ENCODE results near the gene PTPRN2.

Gene PTPRN2

GRCh38 chr7:157792241-157793086 is 795.2 kb downstream of the PTPRN2 start:
- TF ChIP-seq GATA3 (IDR thresholded peaks at IDR 0.05; ENCODE audit: low read depth, low read length) (no peak), GATA2 (IDR thresholded peaks at IDR 0.05; ENCODE audit: low read depth, low read length) (no peak)

GRCh38 chr7:157791666-157792065 is 796.0 kb downstream of the PTPRN2 start:
- no peak for TF ChIP-seq GATA3 (IDR thresholded peaks at IDR 0.05; ENCODE audit: low read depth, low read length)

- TF ChIP-seq GATA2 (IDR thresholded peaks at IDR 0.05; ENCODE audit: low read depth, low read length) (no peak), GATA3 (IDR thresholded peaks at IDR 0.05; ENCODE audit: low read depth, low read length) (no peak)
Measured at GRCh38 chr7:157791261-157791660, 796.4 kb downstream of the PTPRN2 start.

DNA sequence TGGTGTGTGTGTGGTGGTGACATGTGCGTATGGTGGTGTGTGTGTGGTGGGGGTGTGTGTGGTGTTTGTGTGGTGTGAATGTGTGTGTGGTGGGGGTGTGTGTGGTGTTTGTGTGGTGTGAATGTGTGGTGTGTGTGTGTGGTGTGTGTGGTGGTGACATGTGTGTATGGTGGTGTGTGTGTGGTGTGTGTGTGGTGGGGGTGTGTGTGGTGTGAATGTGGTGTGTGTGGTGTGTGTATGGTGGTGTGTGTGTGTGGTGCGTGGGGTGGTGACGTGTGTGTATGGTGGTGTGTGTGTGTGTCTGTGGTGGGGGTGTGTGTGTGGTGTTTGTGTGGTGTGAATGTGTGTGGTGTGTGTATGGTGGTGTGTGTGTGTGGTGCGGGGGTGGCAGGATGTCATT is 797.7 kb downstream of the PTPRN2 start:
- TF ChIP-seq GATA3 (IDR thresholded peaks at IDR 0.05; ENCODE audit: low read depth, low read length) (no peak), GATA2 (IDR thresholded peaks at IDR 0.05; ENCODE audit: low read depth, low read length) (no peak)

DNA sequence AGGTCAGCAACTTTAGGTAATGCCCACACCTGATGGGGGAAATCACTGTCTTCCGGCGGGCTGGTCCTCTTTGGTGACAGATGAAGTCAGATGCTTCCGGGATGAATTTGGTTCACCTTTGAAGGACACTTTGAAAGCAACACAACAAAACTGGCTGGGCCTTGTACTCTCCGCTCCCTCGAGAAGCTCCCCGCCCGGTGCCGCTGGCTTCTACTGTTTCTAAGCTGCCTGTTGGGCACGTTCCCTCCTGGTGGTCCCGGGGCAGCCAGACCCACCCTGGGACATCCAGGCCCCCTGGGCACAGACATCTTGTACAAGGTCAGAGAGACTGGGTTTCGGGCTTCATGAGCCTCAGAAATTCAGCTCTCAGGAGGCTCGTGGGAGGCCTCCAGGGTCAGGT is 798.5 kb downstream of the PTPRN2 start:
- TF ChIP-seq GATA3 (IDR thresholded peaks at IDR 0.05; ENCODE audit: low read depth, low read length) (no peak), GATA2 (IDR thresholded peaks at IDR 0.05; ENCODE audit: low read depth, low read length) (no peak)

GRCh38 chr7:157788573-157788972 is 799.0 kb downstream of the PTPRN2 start:
- TF ChIP-seq GATA3 (IDR thresholded peaks at IDR 0.05; ENCODE audit: low read depth, low read length), result no peak
- TF ChIP-seq GATA2 (IDR thresholded peaks at IDR 0.05; ENCODE audit: low read depth, low read length), result no peak

DNA sequence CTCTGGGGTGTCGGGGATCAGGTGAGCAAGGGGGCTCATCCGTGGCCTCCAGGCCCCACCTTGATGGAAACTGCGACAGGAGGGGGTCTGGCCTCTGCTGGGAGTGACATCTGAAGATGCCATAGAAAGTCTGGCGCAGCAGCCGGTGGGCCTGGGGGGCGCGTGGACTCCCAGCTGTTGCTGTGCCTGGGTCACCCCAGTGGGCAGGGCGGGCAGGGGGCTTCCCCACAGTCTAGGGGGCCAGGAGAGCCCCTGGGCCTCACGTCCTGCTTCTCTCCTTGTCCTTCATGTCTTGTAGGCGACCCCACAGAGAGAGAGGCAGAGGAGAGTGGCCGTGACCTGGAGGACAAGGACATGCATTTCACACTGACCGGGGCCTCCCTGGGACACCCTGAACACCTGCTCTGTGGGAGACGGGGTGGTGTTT is 800.3 kb downstream of the PTPRN2 start:
- TF ChIP-seq GATA3 (IDR thresholded peaks at IDR 0.05; ENCODE audit: low read depth, low read length) (no peak), GATA2 (IDR thresholded peaks at IDR 0.05; ENCODE audit: low read depth, low read length) (no peak)

GRCh38 chr7:157786375-157787274 is 801.0 kb downstream of the PTPRN2 start:
- TF ChIP-seq GATA3 (IDR thresholded peaks at IDR 0.05; ENCODE audit: low read depth, low read length), result no peak
- no peak for TF ChIP-seq GATA2 (IDR thresholded peaks at IDR 0.05; ENCODE audit: low read depth, low read length)

DNA sequence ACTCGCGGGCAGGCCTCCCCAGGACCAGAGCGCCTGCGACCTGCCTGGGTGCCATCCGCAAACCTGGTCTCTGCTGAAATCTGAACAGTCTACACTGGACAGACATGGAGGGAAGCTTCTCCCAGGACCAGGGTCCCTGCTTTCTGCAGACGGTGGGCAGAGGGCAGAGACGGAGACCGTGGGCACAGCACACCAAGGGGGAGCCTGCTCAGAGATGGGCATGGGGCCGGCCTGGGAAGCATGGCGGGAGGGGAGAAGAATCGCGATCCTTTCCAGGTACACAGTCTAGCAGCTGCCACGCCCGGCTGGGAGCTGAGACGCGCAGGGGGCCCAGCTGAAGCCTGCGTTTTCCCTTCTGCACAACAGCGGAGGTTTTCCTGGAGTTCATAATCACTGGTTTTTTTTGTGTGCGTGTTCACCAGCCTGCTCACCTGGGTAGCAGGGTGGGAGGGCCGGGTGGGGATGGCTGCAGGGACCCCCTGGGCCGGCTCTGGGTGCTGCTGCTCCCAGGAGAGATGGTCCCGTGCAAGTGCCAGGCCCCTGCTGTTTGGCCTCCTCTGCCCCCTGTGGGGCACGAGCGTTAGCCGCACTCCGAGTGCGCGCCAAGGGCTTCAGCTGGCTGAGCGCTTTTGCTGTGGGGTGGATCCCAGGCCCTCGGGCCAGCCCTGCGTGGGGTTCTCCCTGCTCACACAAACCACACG is 802.0 kb downstream of the PTPRN2 start:
- TF ChIP-seq GATA3 (IDR thresholded peaks at IDR 0.05; ENCODE audit: low read depth, low read length) (no peak), GATA2 (IDR thresholded peaks at IDR 0.05; ENCODE audit: low read depth, low read length) (no peak)

- no peak for TF ChIP-seq GATA2 (IDR thresholded peaks at IDR 0.05; ENCODE audit: low read depth, low read length)
Measured at GRCh38 chr7:157784979-157785441, 802.6 kb downstream of the PTPRN2 start.

DNA sequence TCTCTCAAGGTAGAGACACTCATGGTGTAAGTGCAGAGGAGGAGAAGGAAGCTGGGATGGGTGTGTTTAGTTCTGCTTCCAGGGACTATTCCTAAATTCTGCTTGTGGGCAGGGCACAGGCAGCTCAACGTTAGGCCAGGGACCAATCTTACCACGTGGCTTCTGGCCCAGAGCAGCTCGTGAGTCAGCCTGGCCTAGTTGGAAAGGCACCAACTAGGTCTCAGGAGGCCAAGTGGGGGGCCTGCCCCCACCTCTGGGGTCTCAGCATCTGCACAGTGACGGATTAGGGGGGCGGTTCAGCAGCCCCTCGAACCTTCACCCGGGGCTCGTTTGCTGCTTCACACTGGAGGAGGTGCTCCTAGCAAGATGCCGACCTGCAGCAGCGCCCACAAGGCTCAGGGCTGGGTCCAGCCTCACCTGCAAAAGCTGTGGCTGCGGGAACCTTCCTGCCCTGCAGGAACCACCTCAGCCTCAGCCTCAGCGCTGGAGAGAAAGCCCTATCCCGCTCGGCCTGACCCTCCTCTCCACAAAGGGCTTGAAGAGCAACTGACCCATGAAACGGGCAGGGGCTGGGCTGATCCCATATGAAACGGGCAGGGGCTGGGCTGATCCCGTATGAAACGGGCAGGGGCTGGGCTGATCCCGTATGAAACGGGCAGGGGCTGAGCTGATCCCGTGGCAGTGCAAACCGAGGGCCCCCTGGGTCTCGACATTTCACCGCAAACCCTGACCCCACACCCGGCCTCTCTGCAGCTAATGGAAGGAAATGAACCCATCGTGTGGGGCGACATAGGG is 803.4 kb downstream of the PTPRN2 start:
- TF ChIP-seq GATA3 (IDR thresholded peaks at IDR 0.05; ENCODE audit: low read depth, low read length), result no peak
- no peak for TF ChIP-seq GATA2 (IDR thresholded peaks at IDR 0.05; ENCODE audit: low read depth, low read length)

- TF ChIP-seq GATA2 (IDR thresholded peaks at IDR 0.05; ENCODE audit: low read depth, low read length) (no peak), GATA3 (IDR thresholded peaks at IDR 0.05; ENCODE audit: low read depth, low read length) (no peak)
Measured at GRCh38 chr7:157782041-157782440, 805.6 kb downstream of the PTPRN2 start.

DNA sequence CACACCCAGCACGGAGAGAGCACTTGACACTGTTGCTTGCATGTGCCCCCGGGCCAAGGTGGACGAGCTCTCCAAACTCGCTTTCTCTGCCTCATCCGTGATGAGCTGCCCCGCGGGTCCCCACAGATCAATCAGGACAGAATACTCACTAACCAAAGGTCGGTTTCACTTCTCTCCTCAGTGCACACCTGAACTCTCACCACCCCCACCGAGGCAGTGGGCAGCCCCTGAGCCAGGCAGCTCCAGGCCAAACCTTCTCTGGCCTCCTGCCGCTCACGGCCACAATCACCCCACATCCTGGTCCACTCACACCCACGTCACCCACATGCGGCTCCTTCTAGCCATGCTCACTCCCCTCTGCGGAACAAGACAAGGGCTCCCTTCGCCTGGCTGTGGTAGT is 806.9 kb downstream of the PTPRN2 start:
- TF ChIP-seq GATA3 (IDR thresholded peaks at IDR 0.05; ENCODE audit: low read depth, low read length) (no peak), GATA2 (IDR thresholded peaks at IDR 0.05; ENCODE audit: low read depth, low read length) (no peak)

Data from SH-SY5Y (cell line).